MCF 10A (cell line): Measurements from ENCODE around the gene BBS12. TPM values are rescaled to one million over a fixed set of nuclear protein-coding genes. Genes with fewer than 3 reads are reported as not detected.

Experiments used
- BruUV-seq: library from RNA; stranded (reverse); fragments of 400-500 nt; replicated peaks from 2 replicates; lab custom pipeline; 2021; lab: Mats Ljungman, UMichigan
- CTCF ChIA-PET: fragments of 300-600 bp; sonication (Branson Sonifier 250); formaldehyde crosslinking; extraction: SDS; loops from one replicate; lab custom pipeline; 2021; ENCODE audit warnings: antibody characterized with exemption, inconsistent platforms; lab: Yijun Ruan, JAX
- POLR2A ChIA-PET: fragments of 300-600, 350-650 bp; sonication (Branson Sonifier 250); formaldehyde crosslinking; extraction: SDS; loops from one replicate; lab custom pipeline; 2020; ENCODE audit warnings: antibody characterized with exemption, inconsistent platforms; lab: Yijun Ruan, JAX
- DNase-seq: peaks from one replicate; pipeline ENCODE4 v3.0.0-alpha.2; 2018; ENCODE audit not compliant: unreplicated experiment
- H3K27ac Mint-ChIP-seq: one replicate; pipeline ENCODE4 v1.8.0; 2022; ENCODE audit warnings: mild to moderate bottlenecking, low read depth, mixed read lengths; ENCODE audit not compliant: unreplicated experiment
- H3K27me3 Mint-ChIP-seq: one replicate; pipeline ENCODE4 v1.8.0; 2022; ENCODE audit warnings: mixed read lengths; ENCODE audit not compliant: insufficient read depth, unreplicated experiment
- H3K36me3 Mint-ChIP-seq: one replicate; pipeline ENCODE4 v1.8.0; 2022; ENCODE audit warnings: mild to moderate bottlenecking, moderate library complexity, mixed read lengths; ENCODE audit not compliant: insufficient read depth, unreplicated experiment
- H3K4me1 Mint-ChIP-seq: one replicate; pipeline ENCODE4 v1.8.0; 2022; ENCODE audit warnings: mixed read lengths; ENCODE audit not compliant: insufficient read depth, unreplicated experiment
- H3K4me3 Mint-ChIP-seq: one replicate; pipeline ENCODE4 v1.8.0; 2022; ENCODE audit warnings: mild to moderate bottlenecking, moderate library complexity, mixed read lengths; ENCODE audit not compliant: unreplicated experiment
- H3K9me3 Mint-ChIP-seq: one replicate; pipeline ENCODE4 v1.8.0; 2022; ENCODE audit warnings: mixed read lengths; ENCODE audit not compliant: unreplicated experiment
- intact Hi-C: fragments of 100-400 bp; cut with micrococcal nuclease; formaldehyde crosslinking; loops from 2 replicates; pipeline ENCODE4 v1.14.1; 2022
- total RNA-seq: library from RNA; stranded (reverse); gene quantifications from 2 replicates; pipeline ENCODE4 v1.2.3, GENCODE V29; 2022
- TF ChIP-seq, protein P1 (sequence below): fragments of 200-600 bp; IDR thresholded peaks from one replicate; pipeline ENCODE4 v1.8.0; 2022; ENCODE audit warnings: antibody characterized with exemption, mild to moderate bottlenecking; ENCODE audit not compliant: unreplicated experiment

The BBS12 gene
- total RNA-seq, 1 experiment from 2014 or later: 4.7 TPM

DNA sequence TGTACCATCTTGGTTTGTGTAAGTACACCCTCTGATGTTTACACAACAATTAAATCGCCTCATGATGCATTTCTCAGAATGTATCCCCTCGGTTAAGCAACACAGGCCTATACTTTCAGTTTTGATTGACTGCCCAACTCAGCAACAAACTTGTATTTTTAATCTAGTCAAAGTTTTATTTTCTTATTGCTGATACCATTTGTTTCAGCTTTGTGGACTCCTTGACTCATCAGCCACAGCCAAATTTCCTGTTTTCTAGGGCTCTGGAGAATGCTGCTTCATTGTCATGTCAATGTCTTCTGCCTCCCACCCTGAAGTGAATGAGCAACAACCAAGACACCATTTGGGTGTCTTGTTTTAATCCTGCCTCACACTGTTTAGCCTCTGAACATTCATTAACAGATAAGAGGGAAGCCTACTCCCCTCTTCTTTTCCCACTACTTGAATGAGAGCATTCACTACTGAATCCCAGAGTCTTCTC, 14.0 kb downstream of the BBS12 start:
- H3K4me3 Mint-ChIP-seq: no peak overlapping the region
- DNase-seq: no peak
- TF ChIP-seq, protein P1, sequence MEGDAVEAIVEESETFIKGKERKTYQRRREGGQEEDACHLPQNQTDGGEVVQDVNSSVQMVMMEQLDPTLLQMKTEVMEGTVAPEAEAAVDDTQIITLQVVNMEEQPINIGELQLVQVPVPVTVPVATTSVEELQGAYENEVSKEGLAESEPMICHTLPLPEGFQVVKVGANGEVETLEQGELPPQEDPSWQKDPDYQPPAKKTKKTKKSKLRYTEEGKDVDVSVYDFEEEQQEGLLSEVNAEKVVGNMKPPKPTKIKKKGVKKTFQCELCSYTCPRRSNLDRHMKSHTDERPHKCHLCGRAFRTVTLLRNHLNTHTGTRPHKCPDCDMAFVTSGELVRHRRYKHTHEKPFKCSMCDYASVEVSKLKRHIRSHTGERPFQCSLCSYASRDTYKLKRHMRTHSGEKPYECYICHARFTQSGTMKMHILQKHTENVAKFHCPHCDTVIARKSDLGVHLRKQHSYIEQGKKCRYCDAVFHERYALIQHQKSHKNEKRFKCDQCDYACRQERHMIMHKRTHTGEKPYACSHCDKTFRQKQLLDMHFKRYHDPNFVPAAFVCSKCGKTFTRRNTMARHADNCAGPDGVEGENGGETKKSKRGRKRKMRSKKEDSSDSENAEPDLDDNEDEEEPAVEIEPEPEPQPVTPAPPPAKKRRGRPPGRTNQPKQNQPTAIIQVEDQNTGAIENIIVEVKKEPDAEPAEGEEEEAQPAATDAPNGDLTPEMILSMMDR: no peak
- H3K9me3 Mint-ChIP-seq: peaks cover 17% of the 10 kb centered on the region
- intact Hi-C loops: no loop called here
- H3K27ac Mint-ChIP-seq: peak overlapping the region; percentile 57
- ChIA-PET CTCF (interaction anchor here (0.9 to 3.2 kb wide), 6 partner anchors 11 to 168 kb away, joined by 3 to 15 read pairs (median 3); no protein-coding TSS in a partner anchor), POLR2A (interaction anchor here (1.2 to 1.4 kb wide), 2 partner anchors 14 to 18 kb away, joined by 3 to 4 read pairs; partner anchors contain the start of gene BBS12)
- H3K36me3 Mint-ChIP-seq: peaks cover 10% of the 10 kb centered on the region
- no peaks in the 10 kb centered on the region for H3K27me3 Mint-ChIP-seq
- no TSS peak for BruUV-seq
- H3K4me1 Mint-ChIP-seq: no peaks in the 10 kb centered on the region

DNA sequence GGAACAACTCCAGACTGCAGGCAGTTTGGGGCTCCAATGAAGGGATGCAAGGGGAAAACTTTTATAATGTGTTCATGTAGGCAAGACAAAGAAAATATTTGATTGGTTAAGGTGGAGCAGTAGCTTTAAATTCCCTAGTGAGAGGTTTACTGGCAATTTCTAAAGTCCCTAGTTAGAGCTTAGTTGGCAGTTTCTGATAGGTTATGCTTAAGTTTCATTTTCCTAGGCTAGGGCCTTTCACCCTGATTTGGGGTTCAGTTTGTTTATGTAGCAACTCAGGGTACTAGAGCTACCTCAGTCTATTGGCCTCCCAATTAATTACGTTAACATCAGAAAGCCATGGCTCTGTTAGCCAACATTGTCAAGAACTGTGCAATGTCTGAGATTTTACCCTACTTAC, 14.6 kb downstream of the BBS12 start:
- Mint-ChIP-seq H3K4me1 (no peaks in the 10 kb centered on the region), H3K4me3 (no peak overlapping the region), H3K9me3 (peaks cover 20% of the 10 kb centered on the region), H3K27ac (no peak overlapping the region), H3K36me3 (peaks cover 6% of the 10 kb centered on the region), H3K27me3 (no peaks in the 10 kb centered on the region)
- BruUV-seq: no TSS peak
- ChIA-PET CTCF (interaction anchor here (0.9 to 1.4 kb wide), 4 partner anchors 11 to 167 kb away, joined by 3 to 4 read pairs (median 3); no protein-coding TSS in a partner anchor), POLR2A (interaction anchor here (0.5 to 1.4 kb wide), 3 partner anchors 15 to 40 kb away, joined by 3 to 4 read pairs (median 3); partner anchors contain the start of gene BBS12)
- intact Hi-C loops: no loop called here
- TF ChIP-seq, protein P1: no peak
- no peak for DNase-seq

DNA sequence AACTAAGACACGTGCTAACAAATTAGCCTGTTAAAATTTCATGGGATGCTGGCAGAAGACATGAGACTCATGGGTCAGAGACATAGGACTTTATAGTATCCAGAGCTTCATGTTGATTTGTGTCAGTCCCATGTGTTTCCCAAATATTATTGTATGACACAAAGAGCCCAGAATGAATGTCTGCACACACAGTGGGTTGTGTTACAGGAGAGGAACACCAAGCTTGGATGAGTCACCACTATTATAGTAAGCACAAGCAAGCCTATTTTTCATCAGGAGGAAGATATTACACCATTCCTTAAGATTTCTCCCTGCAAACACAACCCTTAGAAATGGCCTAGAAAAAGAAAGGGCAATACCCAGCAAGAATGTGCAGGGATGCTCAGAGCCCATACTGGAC, 15.4 kb downstream of the BBS12 start:
- ChIA-PET CTCF (interaction anchor here (0.6 to 1.4 kb wide), 6 partner anchors 10 to 167 kb away, joined by 3 to 4 read pairs (median 3); partner anchors contain the start of gene BBS12), POLR2A (interaction anchor here (1.3 kb wide), 1 partner anchor 15 kb away, joined by 3 read pairs; the partner anchor contains the start of gene BBS12)
- H3K9me3 Mint-ChIP-seq: peaks cover 20% of the 10 kb centered on the region
- no TSS peak for BruUV-seq
- no peak overlapping the region for H3K27ac Mint-ChIP-seq
- H3K36me3 Mint-ChIP-seq: no peaks in the 10 kb centered on the region
- no peak overlapping the region for H3K4me3 Mint-ChIP-seq
- TF ChIP-seq, protein P1: no peak
- no peaks in the 10 kb centered on the region for H3K4me1 Mint-ChIP-seq
- intact Hi-C loops: no loop called here
- H3K27me3 Mint-ChIP-seq: no peaks in the 10 kb centered on the region
- DNase-seq: peak; percentile 66

DNA sequence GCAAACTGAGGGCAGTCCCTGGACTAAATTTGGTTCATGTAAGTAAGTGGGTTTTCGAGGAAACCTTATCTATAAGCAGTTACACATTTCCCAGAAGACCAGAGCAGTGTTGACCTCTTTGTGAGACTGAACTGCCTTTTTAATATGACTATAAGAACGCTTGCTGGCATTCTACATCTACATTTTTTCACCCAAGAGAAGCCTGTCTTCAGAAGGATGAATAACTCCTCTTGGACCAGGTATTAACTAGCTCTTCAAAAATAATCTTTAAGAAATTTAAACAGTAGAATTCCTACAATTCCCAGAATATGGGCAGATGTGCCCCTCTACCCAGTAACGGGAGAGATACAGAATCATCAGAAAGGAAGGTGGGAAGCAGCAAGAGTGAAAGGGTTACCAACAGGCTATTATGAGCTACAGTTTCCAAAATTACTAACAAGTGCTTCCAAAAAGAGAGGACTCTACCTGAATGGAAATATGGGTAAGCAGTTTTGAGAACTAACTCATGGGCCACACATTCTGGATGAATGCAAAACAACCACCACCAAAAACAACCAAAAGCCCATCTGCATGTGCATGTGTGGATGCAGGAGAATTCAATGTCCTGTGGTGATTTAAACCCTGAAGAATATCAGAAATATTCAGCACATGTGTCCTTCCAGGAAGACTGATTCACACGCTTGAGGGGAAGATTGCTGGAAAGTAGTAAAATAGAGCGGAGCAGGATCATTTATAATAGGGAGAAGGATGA, 17.4 kb downstream of the BBS12 start:
- Mint-ChIP-seq H3K27ac (no peak overlapping the region), H3K4me1 (no peaks in the 10 kb centered on the region), H3K27me3 (no peaks in the 10 kb centered on the region), H3K4me3 (no peak overlapping the region), H3K36me3 (no peaks in the 10 kb centered on the region), H3K9me3 (peaks cover 20% of the 10 kb centered on the region)
- TF ChIP-seq, protein P1: no peak
- no TSS peak for BruUV-seq
- ChIA-PET CTCF (interaction anchor here (0.8 to 1.2 kb wide), 2 partner anchors 165 to 181 kb away, joined by 4 to 8 read pairs; no protein-coding TSS in a partner anchor), POLR2A (interaction anchor here (0.6 kb wide), 1 partner anchor 174 kb away, joined by 3 read pairs; no protein-coding TSS in a partner anchor)
- intact Hi-C loops: no loop called here
- DNase-seq: no peak
